Measurements from ENCODE around the gene SPINDOC. TPM values are rescaled to one million over a fixed set of nuclear protein-coding genes. Genes with fewer than 3 reads are reported as not detected.

The SPINDOC gene
- total RNA-seq, 1 donor from 2014 or later = 20.8 TPM

GRCh38 chr11:63814383-63814736 is 1.1 kb downstream of the SPINDOC start:
- Mint-ChIP-seq H3K4me3 (peak overlapping the region; percentile 85), H3K27me3 (no peaks in the 10 kb centered on the region), H3K36me3 (ENCODE audit: low read depth) (peaks cover 24% of the 10 kb centered on the region), H3K9me3 (no peaks in the 10 kb centered on the region), H3K27ac (no peak overlapping the region), H3K4me1 (peaks cover 21% of the 10 kb centered on the region)
- POLR2A ChIA-PET = interaction anchor here (0.5 to 1.4 kb wide), 5 partner anchors 25 to 1688 kb away, joined by 3 to 11 read pairs (median 3); partner anchors contain the start of genes MARK2, STIP1 and ZFTA
- no peak for ATAC-seq (ENCODE audit: low read depth)
- intact Hi-C loops (cut with micrococcal nuclease) = no loop called here
- CTCF ChIA-PET = interaction anchor here (1.5 kb wide), 1 partner anchor 23 kb away, joined by 8 read pairs; no protein-coding TSS in a partner anchor
- DNase-seq = no peak
- TF ChIP-seq CTCF (IDR thresholded peaks at IDR 0.05) = no peak

- ChIA-PET CTCF (interaction anchor here (1.3 kb wide), 1 partner anchor 20 kb away, joined by 3 read pairs; no protein-coding TSS in a partner anchor), POLR2A (no interaction called here)
- no peak for DNase-seq
- Mint-ChIP-seq H3K27me3 (no peaks in the 10 kb centered on the region), H3K4me1 (peaks cover 21% of the 10 kb centered on the region), H3K9me3 (no peaks in the 10 kb centered on the region), H3K4me3 (no peak overlapping the region), H3K36me3 (ENCODE audit: low read depth) (peaks cover 35% of the 10 kb centered on the region), H3K27ac (no peak overlapping the region)
- no peak for ATAC-seq (ENCODE audit: low read depth)
- no peak for TF ChIP-seq CTCF (IDR thresholded peaks at IDR 0.05)
- intact Hi-C loops (cut with micrococcal nuclease) = no loop called here
These were observed 2.9 kb downstream of the SPINDOC start for GRCh38 chr11:63816166-63816565.

- intact Hi-C loops (cut with micrococcal nuclease) = no loop called here
- Mint-ChIP-seq H3K4me1 (peaks cover 21% of the 10 kb centered on the region), H3K36me3 (ENCODE audit: low read depth) (peaks cover 39% of the 10 kb centered on the region), H3K27me3 (no peaks in the 10 kb centered on the region), H3K9me3 (no peaks in the 10 kb centered on the region), H3K4me3 (no peak overlapping the region), H3K27ac (no peak overlapping the region)
- ATAC-seq (ENCODE audit: low read depth) (no peak), DNase-seq (no peak)
- no peak for TF ChIP-seq CTCF (IDR thresholded peaks at IDR 0.05)
- CTCF ChIA-PET = interaction anchor here (1.3 kb wide), 1 partner anchor 20 kb away, joined by 3 read pairs; no protein-coding TSS in a partner anchor
- POLR2A ChIA-PET = no interaction called here
These were observed 3.5 kb downstream of the SPINDOC start for GRCh38 chr11:63816732-63817131.

- no peak for DNase-seq
- H3K27ac Mint-ChIP-seq = no peak overlapping the region
- H3K9me3 Mint-ChIP-seq = no peaks in the 10 kb centered on the region
- ATAC-seq (ENCODE audit: low read depth) = no peak
- H3K36me3 Mint-ChIP-seq (ENCODE audit: low read depth) = peaks cover 47% of the 10 kb centered on the region
- TF ChIP-seq CTCF (IDR thresholded peaks at IDR 0.05) = no peak
- ChIA-PET POLR2A (no interaction called here), CTCF (interaction anchor here (0.6 kb wide), 1 partner anchor 25 kb away, joined by 3 read pairs; no protein-coding TSS in a partner anchor)
- no peaks in the 10 kb centered on the region for H3K27me3 Mint-ChIP-seq
- intact Hi-C loops (cut with micrococcal nuclease) = no loop called here
- no peak overlapping the region for H3K4me3 Mint-ChIP-seq
- peaks cover 15% of the 10 kb centered on the region for H3K4me1 Mint-ChIP-seq
These were observed 4.7 kb downstream of the SPINDOC start for GRCh38 chr11:63817758-63818498.

GRCh38 chr11:63818609-63819008 is 5.4 kb downstream of the SPINDOC start:
- peaks cover 15% of the 10 kb centered on the region for H3K4me1 Mint-ChIP-seq
- H3K9me3 Mint-ChIP-seq = no peaks in the 10 kb centered on the region
- H3K27me3 Mint-ChIP-seq = no peaks in the 10 kb centered on the region
- DNase-seq = no peak
- no peak overlapping the region for H3K27ac Mint-ChIP-seq
- H3K36me3 Mint-ChIP-seq (ENCODE audit: low read depth) = peaks cover 52% of the 10 kb centered on the region
- no peak for ATAC-seq (ENCODE audit: low read depth)
- H3K4me3 Mint-ChIP-seq = no peak overlapping the region
- ChIA-PET POLR2A (no interaction called here), CTCF (interaction anchor here (0.6 kb wide), 1 partner anchor 26 kb away, joined by 3 read pairs; no protein-coding TSS in a partner anchor)
- intact Hi-C loops (cut with micrococcal nuclease) = no loop called here
- no peak for TF ChIP-seq CTCF (IDR thresholded peaks at IDR 0.05)
